ENCODE measurements around the gene ZBTB20. TPM values are rescaled to one million over a fixed set of nuclear protein-coding genes. Genes with fewer than 3 reads are reported as not detected.

The ZBTB20 gene
- total RNA-seq, 1 donor from 2014 or later, result 30.4 TPM

DNA sequence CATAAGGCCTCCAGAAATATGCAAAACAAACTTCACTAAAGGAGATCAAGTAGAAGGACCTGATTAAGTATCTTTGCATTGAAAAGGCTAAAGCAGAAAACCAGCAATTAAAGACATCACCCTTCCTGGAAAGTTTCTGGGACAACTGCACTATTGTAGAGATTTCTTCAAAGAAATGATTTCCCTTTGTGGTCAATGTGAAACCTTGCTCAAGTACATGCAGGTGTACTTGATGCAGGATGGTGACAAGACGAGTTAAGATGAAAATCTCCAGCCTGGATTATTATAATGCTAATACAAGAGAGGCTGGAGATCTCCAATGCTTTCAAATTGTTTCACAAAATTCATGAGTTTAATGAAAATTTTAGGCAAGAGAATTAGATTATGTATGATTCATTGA lies 644.9 kb downstream of the ZBTB20 start:
- DNase-seq (ENCODE audit: low spot score in 2 of 2, unreplicated experiment in 2 of 2), result no peak
- H3K36me3 Mint-ChIP-seq, result no peaks in the 10 kb centered on the region
- H3K9me3 Mint-ChIP-seq, result no peaks in the 10 kb centered on the region
- peaks cover 3% of the 10 kb centered on the region for H3K4me1 Mint-ChIP-seq
- no peak overlapping the region for H3K27ac Mint-ChIP-seq
- TF ChIP-seq, protein P1, sequence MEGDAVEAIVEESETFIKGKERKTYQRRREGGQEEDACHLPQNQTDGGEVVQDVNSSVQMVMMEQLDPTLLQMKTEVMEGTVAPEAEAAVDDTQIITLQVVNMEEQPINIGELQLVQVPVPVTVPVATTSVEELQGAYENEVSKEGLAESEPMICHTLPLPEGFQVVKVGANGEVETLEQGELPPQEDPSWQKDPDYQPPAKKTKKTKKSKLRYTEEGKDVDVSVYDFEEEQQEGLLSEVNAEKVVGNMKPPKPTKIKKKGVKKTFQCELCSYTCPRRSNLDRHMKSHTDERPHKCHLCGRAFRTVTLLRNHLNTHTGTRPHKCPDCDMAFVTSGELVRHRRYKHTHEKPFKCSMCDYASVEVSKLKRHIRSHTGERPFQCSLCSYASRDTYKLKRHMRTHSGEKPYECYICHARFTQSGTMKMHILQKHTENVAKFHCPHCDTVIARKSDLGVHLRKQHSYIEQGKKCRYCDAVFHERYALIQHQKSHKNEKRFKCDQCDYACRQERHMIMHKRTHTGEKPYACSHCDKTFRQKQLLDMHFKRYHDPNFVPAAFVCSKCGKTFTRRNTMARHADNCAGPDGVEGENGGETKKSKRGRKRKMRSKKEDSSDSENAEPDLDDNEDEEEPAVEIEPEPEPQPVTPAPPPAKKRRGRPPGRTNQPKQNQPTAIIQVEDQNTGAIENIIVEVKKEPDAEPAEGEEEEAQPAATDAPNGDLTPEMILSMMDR (IDR thresholded peaks at IDR 0.05; ENCODE audit: unreplicated experiment), result no peak
- H3K4me3 Mint-ChIP-seq, result no peak overlapping the region
- H3K27me3 Mint-ChIP-seq (ENCODE audit: low read depth), result no peaks in the 10 kb centered on the region

DNA sequence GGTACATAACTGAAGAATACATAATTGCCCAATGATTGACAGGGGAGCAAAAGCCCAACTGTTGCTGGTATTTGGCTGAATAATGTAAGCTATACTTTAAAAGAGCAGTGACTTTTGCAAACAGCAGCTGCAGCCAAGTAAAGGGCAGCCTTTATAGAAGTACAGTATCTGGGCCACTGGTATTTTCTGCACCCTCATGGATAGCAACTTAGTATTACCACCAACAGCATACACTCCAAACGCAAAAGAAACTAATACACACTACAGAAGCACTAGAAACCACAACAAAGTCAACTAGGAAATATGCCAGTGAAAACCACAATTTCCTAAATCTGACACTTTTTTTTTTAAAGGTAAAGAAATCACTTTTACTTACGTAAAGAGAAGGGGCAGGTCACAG lies 647.1 kb downstream of the ZBTB20 start:
- H3K4me3 Mint-ChIP-seq, result no peak overlapping the region
- H3K27me3 Mint-ChIP-seq (ENCODE audit: low read depth), result no peaks in the 10 kb centered on the region
- no peaks in the 10 kb centered on the region for H3K9me3 Mint-ChIP-seq
- peaks cover 3% of the 10 kb centered on the region for H3K4me1 Mint-ChIP-seq
- TF ChIP-seq, protein P1 (IDR thresholded peaks at IDR 0.05; ENCODE audit: unreplicated experiment), result no peak
- no peak for DNase-seq (ENCODE audit: low spot score in 2 of 2, unreplicated experiment in 2 of 2)
- H3K36me3 Mint-ChIP-seq, result no peaks in the 10 kb centered on the region
- no peak overlapping the region for H3K27ac Mint-ChIP-seq

DNA sequence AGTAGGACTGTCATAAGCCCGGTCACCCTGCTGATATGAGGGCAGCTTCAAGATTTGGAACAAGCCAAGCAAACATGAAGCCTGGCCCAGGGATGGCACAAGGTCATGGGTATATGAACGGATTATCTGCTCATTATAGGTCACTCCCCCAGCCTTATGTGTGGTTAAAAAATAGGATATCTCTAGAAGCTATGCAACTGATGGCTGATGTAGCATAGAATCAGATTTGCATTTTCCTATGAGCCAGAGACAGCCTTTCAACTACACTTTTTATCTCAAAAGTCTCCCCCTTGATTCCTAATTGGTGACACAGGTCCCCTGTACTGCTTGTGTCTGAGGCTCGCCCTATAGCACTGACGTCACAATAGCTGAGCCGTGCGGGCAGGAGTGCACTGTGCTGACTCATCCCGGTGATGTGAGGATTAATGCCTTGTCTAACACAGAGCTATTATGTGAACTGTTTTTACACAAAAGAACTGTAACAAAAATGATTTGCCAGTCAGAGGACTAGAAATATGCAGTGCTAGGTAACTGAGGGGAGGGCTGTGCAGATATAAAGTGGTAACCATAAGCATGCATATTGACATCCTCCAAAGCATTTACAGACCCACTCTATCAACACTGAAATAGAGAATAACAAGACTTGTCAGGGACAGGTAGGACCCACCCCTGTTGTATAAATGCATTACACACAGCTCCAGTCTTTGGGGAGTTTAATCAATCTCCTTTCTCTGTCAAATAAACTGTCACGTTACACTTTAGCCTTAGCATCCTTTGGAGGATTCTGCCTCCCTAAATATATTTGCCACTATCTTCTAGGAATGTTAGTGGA lies 648.3 kb downstream of the ZBTB20 start:
- Mint-ChIP-seq H3K27me3 (ENCODE audit: low read depth) (no peaks in the 10 kb centered on the region), H3K27ac (no peak overlapping the region), H3K36me3 (no peaks in the 10 kb centered on the region), H3K4me3 (no peak overlapping the region), H3K4me1 (peaks cover 3% of the 10 kb centered on the region), H3K9me3 (no peaks in the 10 kb centered on the region)
- TF ChIP-seq, protein P1 (IDR thresholded peaks at IDR 0.05; ENCODE audit: unreplicated experiment), result no peak
- DNase-seq (ENCODE audit: low spot score in 2 of 2, unreplicated experiment in 2 of 2), result no peak

DNA sequence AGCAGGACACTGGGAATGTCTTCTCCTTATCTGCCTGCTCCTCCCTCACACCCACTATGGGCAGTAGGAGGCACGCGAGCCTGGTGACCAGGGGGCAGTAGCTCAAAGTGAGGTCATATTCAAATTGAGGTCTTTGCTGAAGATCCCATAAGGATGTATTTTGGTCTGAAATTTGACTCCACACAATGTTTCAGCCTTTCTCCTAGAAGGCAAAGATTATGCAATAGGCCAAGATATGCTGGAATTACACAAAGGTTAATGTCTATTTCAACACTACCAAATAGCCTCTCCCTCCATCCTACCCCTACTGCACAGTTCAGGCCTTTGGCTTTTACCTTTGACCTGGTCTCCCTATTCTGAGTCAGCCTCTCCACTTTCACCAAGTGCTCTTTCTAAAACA lies 650.2 kb downstream of the ZBTB20 start:
- peaks cover 3% of the 10 kb centered on the region for H3K4me1 Mint-ChIP-seq
- TF ChIP-seq, protein P1 (IDR thresholded peaks at IDR 0.05; ENCODE audit: unreplicated experiment), result no peak
- no peaks in the 10 kb centered on the region for H3K9me3 Mint-ChIP-seq
- H3K4me3 Mint-ChIP-seq, result no peak overlapping the region
- no peak for DNase-seq (ENCODE audit: low spot score in 2 of 2, unreplicated experiment in 2 of 2)
- H3K27ac Mint-ChIP-seq, result no peak overlapping the region
- no peaks in the 10 kb centered on the region for H3K36me3 Mint-ChIP-seq
- H3K27me3 Mint-ChIP-seq (ENCODE audit: low read depth), result no peaks in the 10 kb centered on the region

DNA sequence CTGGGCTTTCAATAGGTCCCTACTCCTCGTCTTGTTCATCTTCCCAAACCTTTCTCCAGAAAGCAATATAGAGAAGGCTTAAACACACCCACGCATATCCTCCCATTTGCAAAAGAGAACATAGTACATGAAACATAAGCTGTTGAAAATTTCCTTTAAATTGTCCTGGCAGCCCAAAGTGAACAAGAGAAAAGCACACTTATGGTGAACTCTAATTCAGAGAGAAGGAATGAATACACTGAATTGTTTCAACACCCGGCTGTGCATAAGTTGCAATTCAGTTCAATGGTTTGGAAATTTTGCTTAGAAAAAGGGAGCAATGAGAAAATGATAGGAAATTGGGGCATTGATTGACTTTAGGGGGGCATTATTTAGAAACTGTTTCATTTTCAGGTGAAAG lies 650.6 kb downstream of the ZBTB20 start:
- Mint-ChIP-seq H3K27me3 (ENCODE audit: low read depth) (no peaks in the 10 kb centered on the region), H3K36me3 (no peaks in the 10 kb centered on the region), H3K9me3 (no peaks in the 10 kb centered on the region), H3K27ac (no peak overlapping the region), H3K4me1 (peaks cover 3% of the 10 kb centered on the region), H3K4me3 (no peak overlapping the region)
- no peak for DNase-seq (ENCODE audit: low spot score in 2 of 2, unreplicated experiment in 2 of 2)
- TF ChIP-seq, protein P1 (IDR thresholded peaks at IDR 0.05; ENCODE audit: unreplicated experiment), result no peak

All from mesothelial cell of epicardium (in vitro differentiated cells).